Activated naive CD4-positive, alpha-beta T cell treated with anti-CD3 and anti-CD28 coated beads for 36 hours (primary cell): ENCODE measurements around the gene KLRB1. TPM values are rescaled to one million over a fixed set of nuclear protein-coding genes. Genes with fewer than 3 reads are reported as not detected.

Source experiments
- CTCF ChIA-PET: fragments of 350-600 bp; sonication (Branson Sonifier 250); formaldehyde crosslinking; loops from one replicate; lab custom pipeline; 2021; ENCODE audit warnings: antibody characterized with exemption; lab: Charles Lee
- DNase-seq: peaks from one replicate; pipeline ENCODE4 v3.0.0-alpha.2; 2020
- H3K27ac Mint-ChIP-seq: one replicate; pipeline ENCODE4 v1.8.0; 2021; ENCODE audit warnings: mild to moderate bottlenecking, mixed read lengths
- H3K27me3 Mint-ChIP-seq: one replicate; pipeline ENCODE4 v1.8.0; 2021; ENCODE audit warnings: low read depth, mixed read lengths
- H3K36me3 Mint-ChIP-seq: one replicate; pipeline ENCODE4 v1.8.0; 2021; ENCODE audit warnings: low read depth, mixed read lengths
- H3K4me1 Mint-ChIP-seq: one replicate; pipeline ENCODE4 v1.8.0; 2021; ENCODE audit warnings: low read depth, mixed read lengths
- H3K4me3 Mint-ChIP-seq: one replicate; pipeline ENCODE4 v1.8.0; 2021; ENCODE audit warnings: mild to moderate bottlenecking, moderate library complexity, mixed read lengths
- H3K9me3 Mint-ChIP-seq: one replicate; pipeline ENCODE4 v1.8.0; 2021; ENCODE audit warnings: mixed read lengths
- intact Hi-C: fragments of 100-400 bp; cut with micrococcal nuclease; formaldehyde crosslinking; loops from one replicate; pipeline ENCODE4 v1.15.1; 2023
- total RNA-seq, 2 experiments: library from RNA; stranded (reverse); gene quantifications; one replicate each; pipeline ENCODE4 v1.2.3, GENCODE V29; 2021

The KLRB1 gene
- total RNA-seq, 2 experiments from 2014 or later, result 0.25 TPM; not detected in 1

DNA sequence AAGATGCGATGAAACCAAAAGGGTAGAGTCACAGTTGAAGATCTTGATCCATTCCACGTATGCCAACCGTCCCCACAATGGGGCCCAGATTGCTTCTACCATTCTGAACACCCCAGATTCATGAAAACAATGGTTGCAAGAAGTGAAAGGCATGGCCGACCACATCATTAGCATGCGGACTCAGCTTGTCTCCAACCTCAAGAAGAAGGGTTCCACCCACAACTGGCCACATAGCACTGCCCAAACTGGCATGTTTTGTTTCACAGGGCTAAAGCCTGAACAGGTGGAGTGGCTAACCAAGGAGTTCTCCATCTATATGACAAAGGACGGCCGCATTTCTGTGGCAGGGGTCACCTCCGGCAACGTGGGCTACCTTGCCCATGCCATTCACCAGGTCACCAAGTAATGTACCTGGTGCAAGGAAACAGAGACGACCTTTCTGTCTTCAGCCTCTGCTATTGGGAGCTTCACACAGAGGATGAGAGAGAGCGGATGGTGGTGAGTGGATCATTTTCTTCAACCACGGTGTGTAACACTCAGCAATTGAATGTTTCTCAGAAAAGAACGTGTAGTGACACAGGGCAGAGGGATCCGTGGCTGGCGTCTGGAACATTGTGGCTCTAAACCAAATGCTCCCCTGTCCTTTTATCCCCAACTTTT, 35.0 kb upstream of the KLRB1 start:
- Mint-ChIP-seq H3K4me3 (peak overlapping the region; percentile 10), H3K36me3 (peaks cover 38% of the 10 kb centered on the region), H3K27me3 (no peaks in the 10 kb centered on the region), H3K4me1 (peaks cover 60% of the 10 kb centered on the region), H3K27ac (peak overlapping the region; percentile 22), H3K9me3 (peaks cover 28% of the 10 kb centered on the region)
- DNase-seq, result no peak
- intact Hi-C loops, result loop anchor here (10.0 kb wide), 1 partner anchor 1082 kb away; the partner anchor contains the start of gene YBX3
- CTCF ChIA-PET, result interaction anchor here (0.7 kb wide), 1 partner anchor 9 kb away, joined by 3 read pairs; no protein-coding TSS in a partner anchor

DNA sequence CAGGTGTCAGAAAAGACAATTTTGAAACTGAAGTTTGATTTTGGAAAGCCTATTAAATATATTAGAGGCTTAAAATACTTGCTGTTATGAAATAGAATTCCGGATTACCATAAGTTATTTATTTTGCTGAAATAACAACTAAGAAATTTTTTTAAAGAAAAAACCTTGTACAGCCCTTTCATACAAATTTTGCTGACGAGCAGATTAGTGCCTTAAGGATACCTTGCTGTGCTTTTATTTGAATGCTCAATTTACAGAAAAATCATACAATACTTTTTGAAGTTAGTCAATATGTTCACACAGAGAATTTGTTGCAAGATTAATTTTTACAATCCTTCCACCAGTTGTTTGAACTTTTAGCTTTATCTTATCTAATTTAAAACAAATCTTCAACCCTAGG, 32.3 kb upstream of the KLRB1 start:
- Mint-ChIP-seq H3K27me3 (no peaks in the 10 kb centered on the region), H3K27ac (no peak overlapping the region), H3K9me3 (peaks cover 22% of the 10 kb centered on the region), H3K4me1 (peaks cover 68% of the 10 kb centered on the region), H3K36me3 (peaks cover 31% of the 10 kb centered on the region), H3K4me3 (no peak overlapping the region)
- no peak for DNase-seq
- CTCF ChIA-PET, result interaction anchor here (0.6 to 1.7 kb wide), 3 partner anchors 29 to 103 kb away, joined by 3 to 4 read pairs (median 4); no protein-coding TSS in a partner anchor
- intact Hi-C loops, result loop anchor here (10.0 kb wide), 1 partner anchor 1085 kb away; the partner anchor contains the start of gene YBX3

DNA sequence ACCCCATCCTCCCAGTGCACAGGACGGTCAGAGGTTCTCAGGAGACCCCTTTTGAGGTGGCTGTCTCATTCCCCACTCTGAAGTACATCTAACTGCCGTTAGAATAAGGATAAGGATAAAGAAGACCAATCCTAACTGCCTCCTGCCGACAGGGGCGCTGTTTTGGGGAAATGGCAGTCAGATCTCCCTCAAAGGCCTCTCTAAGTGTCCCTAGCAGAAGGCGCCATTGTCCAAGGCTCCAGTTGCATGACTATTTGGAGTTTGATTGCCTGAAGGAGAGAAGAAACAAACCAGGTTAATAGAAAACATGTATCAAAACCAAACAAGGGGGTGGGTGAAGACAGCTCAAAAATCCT, 29.1 kb upstream of the KLRB1 start:
- H3K27ac Mint-ChIP-seq, result no peak overlapping the region
- no peak overlapping the region for H3K4me3 Mint-ChIP-seq
- H3K27me3 Mint-ChIP-seq, result no peaks in the 10 kb centered on the region
- intact Hi-C loops, result loop anchor here (10.0 kb wide), 1 partner anchor 508 kb away; no protein-coding TSS in a partner anchor
- peaks cover 16% of the 10 kb centered on the region for H3K9me3 Mint-ChIP-seq
- CTCF ChIA-PET, result interaction anchor here (0.8 to 1.0 kb wide), 2 partner anchors 72 to 162 kb away, joined by 3 to 4 read pairs; no protein-coding TSS in a partner anchor
- peaks cover 64% of the 10 kb centered on the region for H3K4me1 Mint-ChIP-seq
- no peak for DNase-seq
- peaks cover 22% of the 10 kb centered on the region for H3K36me3 Mint-ChIP-seq

DNA sequence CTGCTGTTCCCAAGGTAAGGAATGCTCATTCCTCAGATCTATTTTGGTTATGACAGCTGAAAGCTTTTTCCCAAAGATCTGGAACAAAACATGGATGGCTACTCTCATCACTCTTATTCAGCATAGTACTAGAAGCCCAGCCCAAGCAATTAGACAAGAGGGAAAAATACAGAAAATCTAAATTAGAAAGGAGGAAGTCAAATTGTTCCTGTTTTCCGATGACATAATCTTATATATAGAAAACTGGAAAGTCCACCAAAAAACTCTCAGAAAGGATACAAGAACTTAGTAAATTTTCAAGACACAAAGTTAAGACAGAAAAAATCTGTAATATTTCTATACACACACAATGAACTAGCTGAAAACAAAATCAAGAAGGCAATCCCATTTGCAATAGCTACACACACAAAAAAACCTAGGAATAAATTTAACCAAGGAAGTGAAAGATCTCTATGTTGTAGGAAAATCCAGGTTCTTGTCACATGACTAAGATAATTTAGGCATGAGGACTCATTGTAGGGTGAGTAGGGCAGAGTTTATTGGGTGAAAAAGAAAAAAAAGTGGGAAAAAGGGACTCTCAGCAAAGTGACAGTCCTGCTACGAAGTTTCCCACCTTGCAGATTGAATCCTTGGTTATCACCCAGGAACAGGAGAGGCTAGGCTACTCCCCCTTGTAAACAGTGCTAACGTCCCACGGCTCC, 28.6 kb upstream of the KLRB1 start:
- no peak overlapping the region for H3K4me3 Mint-ChIP-seq
- H3K27me3 Mint-ChIP-seq, result no peaks in the 10 kb centered on the region
- H3K36me3 Mint-ChIP-seq, result peaks cover 20% of the 10 kb centered on the region
- peaks cover 12% of the 10 kb centered on the region for H3K9me3 Mint-ChIP-seq
- intact Hi-C loops, result loop anchor here (10.0 kb wide), 1 partner anchor 509 kb away; no protein-coding TSS in a partner anchor
- peak overlapping the region; percentile 90 for H3K27ac Mint-ChIP-seq
- peaks cover 62% of the 10 kb centered on the region for H3K4me1 Mint-ChIP-seq
- CTCF ChIA-PET, result interaction anchor here (0.8 to 6.1 kb wide), 7 partner anchors 18 to 163 kb away, joined by 3 to 31 read pairs (median 4); no protein-coding TSS in a partner anchor
- no peak for DNase-seq

DNA sequence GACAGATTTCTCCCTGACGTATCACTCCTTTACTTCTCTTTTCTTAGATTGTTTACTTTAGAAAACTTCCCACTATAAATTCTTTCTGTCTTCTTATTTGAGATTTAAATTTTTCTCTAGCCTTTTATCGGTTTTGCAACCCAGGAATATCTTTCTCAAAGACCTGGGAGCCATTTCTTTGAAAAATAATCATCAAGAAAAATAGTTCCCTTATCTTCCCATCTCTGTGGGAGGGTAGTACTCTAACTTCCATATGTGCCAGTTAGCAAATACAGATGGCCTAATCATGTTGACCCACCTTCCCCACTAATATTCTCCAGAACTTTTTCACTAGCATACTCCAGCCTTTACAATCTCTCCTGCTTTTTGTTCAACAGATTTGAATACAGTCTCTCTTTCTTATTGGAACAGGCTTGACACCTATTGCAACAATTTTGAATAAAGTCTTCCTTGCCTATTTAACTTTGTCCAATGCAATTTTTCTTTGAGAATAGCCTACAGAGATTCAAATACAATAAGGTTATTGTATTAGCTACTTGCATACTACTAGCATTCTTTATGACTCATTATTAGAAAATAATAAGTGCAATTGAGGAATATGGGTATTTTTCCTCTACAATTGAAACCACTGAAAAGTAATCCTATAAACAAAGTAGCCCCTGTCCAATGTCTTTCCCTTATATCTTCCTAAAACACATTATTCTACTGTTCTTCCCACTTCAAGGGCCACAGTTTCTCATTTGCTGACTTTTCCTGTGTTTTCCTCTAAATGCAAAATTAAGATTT, 27.4 kb upstream of the KLRB1 start:
- H3K27me3 Mint-ChIP-seq, result no peaks in the 10 kb centered on the region
- H3K27ac Mint-ChIP-seq, result peak overlapping the region; percentile 90
- peaks cover 21% of the 10 kb centered on the region for H3K36me3 Mint-ChIP-seq
- peaks cover 59% of the 10 kb centered on the region for H3K4me1 Mint-ChIP-seq
- peaks cover 8% of the 10 kb centered on the region for H3K9me3 Mint-ChIP-seq
- DNase-seq, result no peak
- intact Hi-C loops, result loop anchor here (1.0 to 10.0 kb wide), 7 partner anchors 10 to 510 kb away; no protein-coding TSS in a partner anchor
- peak overlapping the region; percentile 10 for H3K4me3 Mint-ChIP-seq
- CTCF ChIA-PET, result interaction anchor here (0.7 to 6.1 kb wide), 24 partner anchors 10 to 162 kb away, joined by 3 to 47 read pairs (median 5); no protein-coding TSS in a partner anchor

DNA sequence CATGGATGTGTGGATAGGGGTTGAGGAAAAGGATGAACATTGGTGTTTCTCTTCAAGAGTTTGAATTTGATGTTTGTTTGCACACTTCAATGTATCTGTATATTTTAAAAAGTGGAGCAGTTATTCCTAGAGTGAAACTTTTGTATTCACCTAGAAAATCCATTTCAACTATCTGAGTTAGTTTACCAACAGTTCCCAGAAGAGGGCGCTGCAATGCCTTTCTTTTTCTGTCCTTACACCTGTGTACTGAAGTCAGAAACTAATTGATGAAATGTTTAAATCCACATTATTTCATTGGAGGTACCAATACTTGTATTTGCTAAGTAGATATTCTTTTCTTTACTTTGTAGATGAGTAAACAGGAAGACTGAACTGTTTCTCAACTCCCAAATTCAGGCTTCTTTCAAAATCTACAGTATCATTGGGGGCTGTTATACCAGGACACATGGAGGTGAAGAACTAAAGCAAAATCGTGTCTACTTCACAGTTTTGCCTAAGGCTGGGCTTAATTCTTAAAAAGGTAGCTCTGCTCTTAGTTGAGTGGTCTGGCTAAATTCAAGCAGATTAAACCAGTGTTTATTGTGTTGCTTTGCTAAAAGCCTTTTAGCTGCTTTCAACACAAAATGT, 26.6 kb upstream of the KLRB1 start:
- intact Hi-C loops, result loop anchor here (1.0 to 10.0 kb wide), 7 partner anchors 11 to 511 kb away; no protein-coding TSS in a partner anchor
- peaks cover 22% of the 10 kb centered on the region for H3K36me3 Mint-ChIP-seq

DNA sequence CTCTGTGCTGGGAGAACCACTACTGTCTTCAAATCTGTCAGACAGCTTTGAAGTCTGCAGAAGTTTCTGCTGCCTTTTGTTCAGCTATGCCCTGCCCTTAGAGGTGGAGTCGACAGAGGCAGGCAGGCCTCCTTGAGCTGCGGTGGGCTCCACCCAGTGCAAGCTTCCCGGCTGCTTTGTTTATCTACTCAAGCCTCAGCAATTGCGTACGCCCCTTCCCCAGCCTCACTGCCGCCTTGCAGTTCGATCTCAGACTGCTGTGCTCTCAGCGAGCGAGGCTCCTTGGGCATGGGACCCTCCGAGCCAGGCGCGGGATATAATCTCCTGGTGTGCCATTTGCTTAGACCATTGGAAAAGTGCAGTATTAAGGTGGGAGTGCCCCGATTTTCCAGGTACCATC, 25.1 kb upstream of the KLRB1 start:
- Mint-ChIP-seq H3K27me3 (no peaks in the 10 kb centered on the region), H3K4me3 (no peak overlapping the region), H3K4me1 (peaks cover 46% of the 10 kb centered on the region), H3K9me3 (peaks cover 3% of the 10 kb centered on the region), H3K36me3 (peaks cover 16% of the 10 kb centered on the region), H3K27ac (no peak overlapping the region)
- CTCF ChIA-PET, result interaction anchor here (0.6 to 6.1 kb wide), 9 partner anchors 55 to 117 kb away, joined by 3 to 47 read pairs (median 7); no protein-coding TSS in a partner anchor
- intact Hi-C loops, result loop anchor here (10.0 kb wide), 1 partner anchor 512 kb away; no protein-coding TSS in a partner anchor
- no peak for DNase-seq

More for the DNA sequence above, 26.6 kb upstream of the KLRB1 start:
- Mint-ChIP-seq H3K9me3 (peaks cover 5% of the 10 kb centered on the region), H3K27ac (peak overlapping the region; percentile 90), H3K27me3 (no peaks in the 10 kb centered on the region), H3K4me3 (peak overlapping the region; percentile 55), H3K4me1 (peaks cover 56% of the 10 kb centered on the region)
- CTCF ChIA-PET, result interaction anchor here (0.6 to 6.1 kb wide), 26 partner anchors 9 to 185 kb away, joined by 3 to 47 read pairs (median 4); no protein-coding TSS in a partner anchor
- peak; percentile 95 for DNase-seq

DNA sequence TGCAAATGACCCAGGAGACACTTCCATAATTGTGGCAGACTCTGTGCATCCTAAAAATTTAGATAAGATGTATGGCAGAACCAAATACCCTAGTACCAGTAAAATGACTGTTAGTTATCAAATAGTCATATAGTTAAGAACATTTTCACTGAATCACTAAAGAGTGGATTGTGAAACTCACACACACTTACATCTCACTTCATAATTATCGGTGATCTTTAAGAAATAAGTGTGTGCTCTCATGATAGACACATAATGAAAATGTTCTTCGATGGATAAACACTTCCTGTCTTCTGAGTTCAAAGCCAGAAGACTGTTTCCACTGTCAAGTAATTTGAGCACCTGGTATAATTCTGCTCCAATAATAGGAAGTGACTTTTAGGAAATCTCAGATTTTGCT, 19.1 kb upstream of the KLRB1 start:
- CTCF ChIA-PET, result interaction anchor here (0.8 to 1.0 kb wide), 2 partner anchors 81 to 297 kb away, joined by 3 to 4 read pairs; no protein-coding TSS in a partner anchor
- Mint-ChIP-seq H3K27me3 (no peaks in the 10 kb centered on the region), H3K36me3 (peaks cover 10% of the 10 kb centered on the region), H3K9me3 (peaks cover 10% of the 10 kb centered on the region), H3K4me3 (no peak overlapping the region), H3K27ac (no peak overlapping the region), H3K4me1 (peaks cover 9% of the 10 kb centered on the region)
- no peak for DNase-seq
- intact Hi-C loops, result loop anchor here (10.0 kb wide), 1 partner anchor 382 kb away; no protein-coding TSS in a partner anchor

DNA sequence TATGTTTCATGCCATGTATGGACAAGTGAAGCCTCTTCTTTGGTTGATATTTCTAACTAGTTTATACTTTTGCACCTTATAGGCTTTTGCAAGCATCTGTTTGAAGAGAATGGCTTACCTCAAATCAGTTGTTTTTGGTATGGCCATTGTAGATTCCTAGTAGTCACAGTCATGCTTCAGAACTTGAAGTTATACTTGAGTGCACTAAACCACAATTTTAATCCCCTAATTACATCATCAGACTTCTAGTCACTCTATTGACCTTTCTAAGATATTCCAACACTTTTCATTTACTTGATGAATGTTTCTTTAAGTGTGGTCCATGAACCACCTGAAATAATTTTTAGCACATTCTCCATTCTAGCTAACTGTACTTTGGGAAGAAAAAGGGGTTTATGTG, 18.6 kb upstream of the KLRB1 start:
- CTCF ChIA-PET, result interaction anchor here (0.8 to 1.0 kb wide), 2 partner anchors 82 to 297 kb away, joined by 3 to 4 read pairs; no protein-coding TSS in a partner anchor
- Mint-ChIP-seq H3K9me3 (peaks cover 10% of the 10 kb centered on the region), H3K4me1 (peaks cover 9% of the 10 kb centered on the region), H3K4me3 (no peak overlapping the region), H3K27ac (no peak overlapping the region), H3K27me3 (no peaks in the 10 kb centered on the region), H3K36me3 (peaks cover 10% of the 10 kb centered on the region)
- intact Hi-C loops, result loop anchor here (10.0 kb wide), 1 partner anchor 381 kb away; no protein-coding TSS in a partner anchor
- DNase-seq, result no peak

DNA sequence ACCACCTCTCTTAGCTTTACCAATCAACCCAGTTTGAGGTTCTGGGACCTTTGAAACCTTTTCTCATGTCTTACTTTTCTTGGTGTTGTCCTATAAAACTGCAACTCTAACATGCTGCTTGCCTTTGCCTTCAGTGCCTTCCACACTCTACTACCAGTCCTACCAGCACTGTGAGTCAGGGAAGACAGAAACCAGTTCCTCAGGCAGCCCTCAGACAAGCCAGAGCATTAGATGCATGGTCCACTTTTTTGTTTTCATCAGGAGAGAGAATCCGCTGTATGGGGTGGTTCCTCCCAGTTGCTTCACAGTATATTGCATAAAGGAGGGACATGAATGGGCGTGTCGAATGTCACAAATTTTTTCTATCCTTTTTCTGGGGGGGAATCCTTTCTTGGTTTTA, 17.3 kb upstream of the KLRB1 start:
- no peak overlapping the region for H3K27ac Mint-ChIP-seq
- no peak for DNase-seq
- peaks cover 7% of the 10 kb centered on the region for H3K36me3 Mint-ChIP-seq
- H3K9me3 Mint-ChIP-seq, result peaks cover 10% of the 10 kb centered on the region
- no peak overlapping the region for H3K4me3 Mint-ChIP-seq
- peaks cover 11% of the 10 kb centered on the region for H3K4me1 Mint-ChIP-seq
- no peaks in the 10 kb centered on the region for H3K27me3 Mint-ChIP-seq
- CTCF ChIA-PET, result interaction anchor here (0.6 to 1.5 kb wide), 2 partner anchors 10 to 502 kb away, joined by 3 to 5 read pairs; no protein-coding TSS in a partner anchor
- intact Hi-C loops, result loop anchor here (10.0 kb wide), 1 partner anchor 380 kb away; no protein-coding TSS in a partner anchor
